H9 (cell line): Measurements from ENCODE around the gene SHISA9. TPM values are rescaled to one million over a fixed set of nuclear protein-coding genes. Genes with fewer than 3 reads are reported as not detected.
A peak's percentile ranks its signal among the peaks of the same experiment; 100 is the strongest.

Experiments used
- DNase-seq: peaks from one replicate; pipeline ENCODE4 v3.0.0-alpha.2; 2017
- H2AFZ ChIP-seq: one replicate; pipeline ENCODE4 v1.6.1; 2013; ENCODE audit warnings: mild to moderate bottlenecking, low read length, control low read depth, moderate library complexity
- H2AK5ac ChIP-seq: 2 replicates; pipeline ENCODE4 v1.6.1; 2013; ENCODE audit warnings: low read length, control low read depth, mixed read lengths; ENCODE audit not compliant: insufficient read length
- H2BK120ac ChIP-seq: one replicate; pipeline ENCODE4 v1.6.1; 2013; ENCODE audit warnings: low read depth, mild to moderate bottlenecking, low read length, control low read depth, inconsistent platforms; ENCODE audit not compliant: poor library complexity, severe bottlenecking
- H2BK12ac ChIP-seq: 2 replicates; pipeline ENCODE4 v1.6.1; 2013; ENCODE audit warnings: low read length, control low read depth, mixed read lengths, low read depth; ENCODE audit not compliant: insufficient read length
- H2BK15ac ChIP-seq: 2 replicates; pipeline ENCODE4 v1.6.1; 2013; ENCODE audit warnings: low read depth, low read length, control low read depth
- H2BK20ac ChIP-seq: one replicate; pipeline ENCODE4 v1.6.1; 2013; ENCODE audit warnings: low read depth, mild to moderate bottlenecking, low read length, control low read depth, inconsistent platforms; ENCODE audit not compliant: poor library complexity, severe bottlenecking
- H2BK5ac ChIP-seq: 2 replicates; pipeline ENCODE4 v1.6.1; 2013; ENCODE audit warnings: low read length, control low read depth, mixed read lengths; ENCODE audit not compliant: insufficient read length
- H3K14ac ChIP-seq: 2 replicates; pipeline ENCODE4 v1.6.1; 2013; ENCODE audit warnings: low read length, control low read depth; ENCODE audit not compliant: insufficient read depth
- H3K18ac ChIP-seq: 2 replicates; pipeline ENCODE4 v1.6.1; 2013; ENCODE audit warnings: low read depth, mild to moderate bottlenecking, mixed read lengths, low read length, control low read depth; ENCODE audit not compliant: insufficient read length
- H3K23ac ChIP-seq: 2 replicates; pipeline ENCODE4 v1.6.1; 2013; ENCODE audit warnings: low read length, control low read depth, mixed read lengths, low read depth; ENCODE audit not compliant: insufficient read length
- H3K23me2 ChIP-seq: 2 replicates; pipeline ENCODE4 v1.6.1; 2013; ENCODE audit warnings: low read depth, mild to moderate bottlenecking, mixed read lengths, low read length, control low read depth; ENCODE audit not compliant: insufficient read length, poor library complexity, severe bottlenecking
- H3K27ac ChIP-seq: 2 replicates; pipeline ENCODE4 v1.5.1; 2013; ENCODE audit warnings: low read length, control low read depth, mixed read lengths, low read depth; ENCODE audit not compliant: insufficient read length
- H3K27me3 ChIP-seq: 2 replicates; pipeline ENCODE4 v1.6.1; 2013; ENCODE audit warnings: low read length, control low read depth, inconsistent platforms; ENCODE audit not compliant: insufficient read depth
- H3K4ac ChIP-seq: 2 replicates; pipeline ENCODE4 v1.6.1; 2013; ENCODE audit warnings: low read depth, mild to moderate bottlenecking, control low read depth, inconsistent platforms, low read length, moderate library complexity
- H3K4me1 ChIP-seq: 2 replicates; pipeline ENCODE4 v1.6.1; 2013; ENCODE audit warnings: low read length, control low read depth, inconsistent platforms; ENCODE audit not compliant: insufficient read depth
- H3K4me2 ChIP-seq: 2 replicates; pipeline ENCODE4 v1.6.1; 2013; ENCODE audit warnings: low read length, control low read depth, mixed read lengths; ENCODE audit not compliant: insufficient read length, insufficient read depth
- H3K56ac ChIP-seq: 2 replicates; pipeline ENCODE4 v1.6.1; 2013; ENCODE audit warnings: low read depth, mild to moderate bottlenecking, mixed read lengths, low read length, control low read depth; ENCODE audit not compliant: insufficient read length
- H3K79me1 ChIP-seq: 2 replicates; pipeline ENCODE4 v1.6.1; 2013; ENCODE audit warnings: low read depth, mild to moderate bottlenecking, moderate library complexity, low read length, control low read depth, inconsistent platforms; ENCODE audit not compliant: insufficient read depth, poor library complexity, severe bottlenecking
- H3K79me2 ChIP-seq: 2 replicates; pipeline ENCODE4 v1.6.1; 2013; ENCODE audit warnings: low read length, control low read depth, inconsistent platforms; ENCODE audit not compliant: insufficient read depth
- H3K9ac ChIP-seq: 2 replicates; pipeline ENCODE4 v1.6.1; 2013; ENCODE audit warnings: low read length, control low read depth, mixed read lengths; ENCODE audit not compliant: insufficient read length; ENCODE audit errors: extremely low read depth
- H3K9me3 ChIP-seq: one replicate; pipeline ENCODE4 v1.6.1; 2013; ENCODE audit warnings: low read depth, low read length, inconsistent platforms; ENCODE audit not compliant: control insufficient read depth
- H3T11ph ChIP-seq: one replicate; pipeline ENCODE4 v1.6.1; 2013; ENCODE audit warnings: mild to moderate bottlenecking, low read length, control low read depth, inconsistent platforms
- H4K20me1 ChIP-seq: one replicate; pipeline ENCODE4 v1.6.1; 2013; ENCODE audit not compliant: control insufficient read depth, insufficient read length, insufficient read depth
- H4K5ac ChIP-seq: 2 replicates; pipeline ENCODE4 v1.6.1; 2013; ENCODE audit warnings: low read depth, mild to moderate bottlenecking, mixed read lengths, low read length, control low read depth; ENCODE audit not compliant: insufficient read length
- H4K8ac ChIP-seq: replicated peaks from 2 replicates; pipeline ENCODE4 v1.6.1; 2013; ENCODE audit warnings: low read length, control low read depth, mixed read lengths, low read depth; ENCODE audit not compliant: insufficient read length
- H4K91ac ChIP-seq: 2 replicates; pipeline ENCODE4 v1.6.1; 2013; ENCODE audit warnings: low read depth, mild to moderate bottlenecking, moderate library complexity, mixed read lengths, low read length, control low read depth; ENCODE audit not compliant: insufficient read length
- H3K27ac Mint-ChIP-seq, 3 experiments: 2 replicates in 2 of 3; 3 replicates in 1 of 3; pipeline ENCODE4 v1.8.0; 2020 to 2021; ENCODE audit warnings: mixed read lengths in 3 of 3, mild to moderate bottlenecking in 1 of 3, moderate library complexity in 1 of 3
- H3K27me3 Mint-ChIP-seq: 2 replicates; pipeline ENCODE4 v1.8.0; 2021; ENCODE audit warnings: low read depth, mild to moderate bottlenecking, moderate library complexity, mixed read lengths
- H3K36me3 Mint-ChIP-seq, 3 experiments: 2 replicates in 2 of 3; 3 replicates in 1 of 3; pipeline ENCODE4 v1.8.0; 2020 to 2021; ENCODE audit warnings: low read depth in 3 of 3, mixed read lengths in 3 of 3; ENCODE audit not compliant: insufficient read depth in 1 of 3
- H3K4me1 Mint-ChIP-seq, 2 experiments: 2 replicates each; pipeline ENCODE4 v1.8.0; 2020; ENCODE audit warnings: mixed read lengths in 2 of 2
- H3K4me3 Mint-ChIP-seq, 2 experiments: 2 replicates in 1 of 2; 3 replicates in 1 of 2; pipeline ENCODE4 v1.8.0; 2020 to 2021; ENCODE audit warnings: mild to moderate bottlenecking in 2 of 2, mixed read lengths in 2 of 2, moderate library complexity in 1 of 2
- H3K9me3 Mint-ChIP-seq, 2 experiments: 2 replicates in 1 of 2; 3 replicates in 1 of 2; pipeline ENCODE4 v1.8.0; 2020; ENCODE audit warnings: mild to moderate bottlenecking in 2 of 2, mixed read lengths in 2 of 2, moderate library complexity in 1 of 2
- CTCF ChIP-seq: fragments of 200-600 bp; sonication (generic); conservative IDR thresholded peaks from 3 replicates; pipeline ENCODE4 v1.8.0; 2021; ENCODE audit warnings: antibody characterized with exemption, mild to moderate bottlenecking
- WGBS: extraction: QIAGEN DNeasy Blood & Tissue Kit; methylation state at CpG from one replicate; pipeline ENCODE4 v1.1.7; 2013; ENCODE audit warnings: missing lambda C conversion rate, low lambda C conversion rate, mixed read lengths; ENCODE audit not compliant: insufficient read length; ENCODE audit errors: extremely low coverage; 5-methylcytosine and 5-hydroxymethylcytosine counted together
- total RNA-seq: library from RNA; stranded (reverse); gene quantifications from 2 replicates; pipeline ENCODE4 v1.2.1, GENCODE V29; 2021

The SHISA9 gene
- total RNA-seq, 1 experiment from 2014 or later = 7.0 TPM

- Histone ChIP-seq H3K27me3 (peaks cover 2% of the 10 kb centered on the region; the same call in 1 of the 2 replicates), H4K20me1 (no peaks in the 10 kb centered on the region), H3K4me1 (peaks cover 8% of the 10 kb centered on the region; the same call in 1 of the 2 replicates), H3K23ac (no peak overlapping the region), H3K27ac (no peak overlapping the region), H2BK12ac (no peak overlapping the region), H4K91ac (no peak overlapping the region), H2BK120ac (no peak overlapping the region), H2BK5ac (no peak overlapping the region), H2AK5ac (no peak overlapping the region), H4K8ac (no peak overlapping the region), H3K23me2 (peaks cover 12% of the 10 kb centered on the region), H2AFZ (no peak overlapping the region), H3K9me3 (no peaks in the 10 kb centered on the region), H4K5ac (no peak overlapping the region), H3K14ac (no peak overlapping the region), H3K4ac (no peak overlapping the region), H3T11ph (no peak overlapping the region), H2BK20ac (no peak overlapping the region), H3K18ac (no peak overlapping the region), H3K79me2 (no peaks in the 10 kb centered on the region; the same call in 1 of the 2 replicates), H3K4me2 (no peak overlapping the region), H3K9ac (no peak overlapping the region), H3K56ac (no peak overlapping the region), H3K79me1 (no peaks in the 10 kb centered on the region), H2BK15ac (no peak overlapping the region)
- peak; percentile 83 for TF ChIP-seq CTCF
- Mint-ChIP-seq H3K36me3 (no peaks in the 10 kb centered on the region; a peak in 1 of 7 replicates), H3K27me3 (peaks cover 32% of the 10 kb centered on the region), H3K9me3 (no peaks in the 10 kb centered on the region; a peak in 3 of 5 replicates), H3K27ac (no peak overlapping the region), H3K4me1 (peaks cover 32% of the 10 kb centered on the region in 2 experiments), H3K4me3 (no peak overlapping the region)
- DNase-seq = peak; percentile 50
- no CpG with 5 or more reads among the region's 4 CpGs for WGBS
These were observed 4.8 kb upstream of the SHISA9 start for GRCh38 chr16:12896562-12896961.
